ENCODE data around the gene TARDBP. TPM values are rescaled to one million over a fixed set of nuclear protein-coding genes. Genes with fewer than 3 reads are reported as not detected.
"Not testable (repeated sequence)": the region's sequence is repeated elsewhere in the genome, so short reads cannot be mapped to it uniquely, and the experiment has no call there.

The TARDBP gene
- polyA plus RNA-seq, 1 donor from 2014 or later = 129 TPM

DNA sequence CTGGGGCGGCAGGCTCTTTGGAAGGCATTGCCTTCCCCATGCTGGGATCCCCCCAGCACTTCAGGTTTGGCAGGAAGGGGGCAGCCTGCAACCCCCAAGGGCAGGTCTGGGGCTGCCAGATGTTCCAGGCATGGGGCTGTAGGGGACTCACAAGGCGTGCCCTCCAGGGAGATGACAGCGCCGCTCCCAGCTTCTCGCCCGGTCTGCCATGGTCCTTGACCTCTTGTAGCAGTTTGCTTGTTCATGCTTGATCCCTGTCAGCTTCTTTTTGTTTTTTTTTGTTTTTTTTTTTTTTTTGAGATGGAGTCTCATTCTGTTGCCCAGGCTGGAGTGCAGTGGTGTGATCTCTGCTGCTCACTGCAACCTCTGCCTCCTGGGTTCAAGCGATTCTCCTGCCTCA is 21.6 kb upstream of the TARDBP start:
- no peaks in the 10 kb centered on the region for H3K9me3 ChIP-seq (ENCODE audit: low read length)
- no peak overlapping the region for H3K4me2 ChIP-seq (ENCODE audit: low read length)
- no peak overlapping the region for H2AFZ ChIP-seq (ENCODE audit: low read depth, low read length)
- H3K9ac ChIP-seq (ENCODE audit: low read length) = no peak overlapping the region
- H4K20me1 ChIP-seq (ENCODE audit: insufficient read depth) = no peaks in the 10 kb centered on the region
- H3K9me2 ChIP-seq (ENCODE audit: insufficient read depth, low read length) = no peaks in the 10 kb centered on the region
- H3K27me3 ChIP-seq (ENCODE audit: insufficient read depth, low read depth, low read length) = no peaks in the 10 kb centered on the region
- H3F3A ChIP-seq (ENCODE audit: insufficient read depth, low read length, poor library complexity, severe bottlenecking) = no peaks in the 10 kb centered on the region
- H3K79me2 ChIP-seq (replicated peaks; ENCODE audit: insufficient read depth, low read length) = no peaks in the 10 kb centered on the region
- no peaks in the 10 kb centered on the region for H3K36me3 ChIP-seq (ENCODE audit: insufficient read depth, low read length)
- TF ChIP-seq EP300 (conservative IDR thresholded peaks at IDR 0.05; ENCODE audit: poor library complexity, severe bottlenecking) (no peak), RAD21 (conservative IDR thresholded peaks at IDR 0.05) (no peak), REST (IDR thresholded peaks at IDR 0.05; ENCODE audit: borderline replicate concordance) (no peak), MXI1 (conservative IDR thresholded peaks at IDR 0.05; ENCODE audit: poor library complexity, severe bottlenecking) (no peak), POLR2AphosphoS5 (IDR thresholded peaks at IDR 0.05) (no peak), SMC3 (conservative IDR thresholded peaks at IDR 0.05; ENCODE audit: poor library complexity) (no peak)
- no peak overlapping the region for H3K27ac ChIP-seq (ENCODE audit: low read length)
- H3K4me3 ChIP-seq (ENCODE audit: low read length) = no peak overlapping the region

- not testable (repeated sequence) for H3K27me3 ChIP-seq (ENCODE audit: insufficient read depth, low read depth, low read length); H3K79me2 ChIP-seq (replicated peaks; ENCODE audit: insufficient read depth, low read length); H3K4me2 ChIP-seq (ENCODE audit: low read length); H3F3A ChIP-seq (ENCODE audit: insufficient read depth, low read length, poor library complexity, severe bottlenecking); H2AFZ ChIP-seq (ENCODE audit: low read depth, low read length); H3K27ac ChIP-seq (ENCODE audit: low read length); H3K9me2 ChIP-seq (ENCODE audit: insufficient read depth, low read length); H3K4me3 ChIP-seq (ENCODE audit: low read length); H4K20me1 ChIP-seq (ENCODE audit: insufficient read depth); H3K9ac ChIP-seq (ENCODE audit: low read length); H3K36me3 ChIP-seq (ENCODE audit: insufficient read depth, low read length); H3K9me3 ChIP-seq (ENCODE audit: low read length)
Observed at GRCh38 chr1:10992004-10992403, 20.4 kb upstream of the TARDBP start.

DNA sequence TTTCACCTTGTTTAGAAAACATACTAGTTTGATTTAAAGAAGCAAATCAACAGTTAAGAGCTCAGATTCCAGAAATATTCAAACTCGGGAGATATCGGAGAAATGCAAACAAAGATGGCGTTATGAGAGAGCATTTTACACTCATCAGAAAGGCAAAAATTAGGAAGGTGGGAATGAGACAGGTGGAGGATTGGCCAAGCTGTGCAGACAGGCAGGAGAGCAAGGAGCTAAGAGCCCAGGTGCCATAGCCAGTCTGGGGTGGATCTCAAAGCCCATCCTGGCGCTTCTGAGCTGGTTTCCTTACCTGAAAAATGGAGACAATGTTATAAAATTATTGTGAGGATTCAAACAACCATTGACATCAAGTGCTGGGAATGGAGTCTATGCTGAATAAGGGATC is 19.6 kb upstream of the TARDBP start:
- Histone ChIP-seq H3K4me3 (ENCODE audit: low read length) (no peak overlapping the region), H3K79me2 (replicated peaks; ENCODE audit: insufficient read depth, low read length) (no peaks in the 10 kb centered on the region), H3K36me3 (ENCODE audit: insufficient read depth, low read length) (no peaks in the 10 kb centered on the region), H3K27ac (ENCODE audit: low read length) (no peak overlapping the region), H3K9me2 (ENCODE audit: insufficient read depth, low read length) (no peaks in the 10 kb centered on the region), H2AFZ (ENCODE audit: low read depth, low read length) (no peak overlapping the region), H4K20me1 (ENCODE audit: insufficient read depth) (no peaks in the 10 kb centered on the region), H3F3A (ENCODE audit: insufficient read depth, low read length, poor library complexity, severe bottlenecking) (no peaks in the 10 kb centered on the region), H3K9me3 (ENCODE audit: low read length) (no peaks in the 10 kb centered on the region), H3K27me3 (ENCODE audit: insufficient read depth, low read depth, low read length) (no peaks in the 10 kb centered on the region), H3K4me2 (ENCODE audit: low read length) (no peak overlapping the region), H3K9ac (ENCODE audit: low read length) (no peak overlapping the region)
- TF ChIP-seq TAF1 (IDR thresholded peaks at IDR 0.05; ENCODE audit: low read depth) (no peak), SMC3 (conservative IDR thresholded peaks at IDR 0.05; ENCODE audit: poor library complexity) (no peak), MXI1 (conservative IDR thresholded peaks at IDR 0.05; ENCODE audit: poor library complexity, severe bottlenecking) (no peak), RAD21 (conservative IDR thresholded peaks at IDR 0.05) (no peak), POLR2AphosphoS5 (IDR thresholded peaks at IDR 0.05) (no peak), EZH2 (IDR thresholded peaks at IDR 0.05; ENCODE audit: borderline replicate concordance, insufficient read depth, low read length, poor library complexity, severe bottlenecking) (no peak), REST (IDR thresholded peaks at IDR 0.05; ENCODE audit: borderline replicate concordance) (no peak), EP300 (conservative IDR thresholded peaks at IDR 0.05; ENCODE audit: poor library complexity, severe bottlenecking) (no peak)
- TF ChIP-seq, protein P1, sequence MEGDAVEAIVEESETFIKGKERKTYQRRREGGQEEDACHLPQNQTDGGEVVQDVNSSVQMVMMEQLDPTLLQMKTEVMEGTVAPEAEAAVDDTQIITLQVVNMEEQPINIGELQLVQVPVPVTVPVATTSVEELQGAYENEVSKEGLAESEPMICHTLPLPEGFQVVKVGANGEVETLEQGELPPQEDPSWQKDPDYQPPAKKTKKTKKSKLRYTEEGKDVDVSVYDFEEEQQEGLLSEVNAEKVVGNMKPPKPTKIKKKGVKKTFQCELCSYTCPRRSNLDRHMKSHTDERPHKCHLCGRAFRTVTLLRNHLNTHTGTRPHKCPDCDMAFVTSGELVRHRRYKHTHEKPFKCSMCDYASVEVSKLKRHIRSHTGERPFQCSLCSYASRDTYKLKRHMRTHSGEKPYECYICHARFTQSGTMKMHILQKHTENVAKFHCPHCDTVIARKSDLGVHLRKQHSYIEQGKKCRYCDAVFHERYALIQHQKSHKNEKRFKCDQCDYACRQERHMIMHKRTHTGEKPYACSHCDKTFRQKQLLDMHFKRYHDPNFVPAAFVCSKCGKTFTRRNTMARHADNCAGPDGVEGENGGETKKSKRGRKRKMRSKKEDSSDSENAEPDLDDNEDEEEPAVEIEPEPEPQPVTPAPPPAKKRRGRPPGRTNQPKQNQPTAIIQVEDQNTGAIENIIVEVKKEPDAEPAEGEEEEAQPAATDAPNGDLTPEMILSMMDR (IDR thresholded peaks at IDR 0.05; ENCODE audit: poor library complexity, severe bottlenecking) = no peak

Data from neural cell (in vitro differentiated cells).